HL-60 (cell line): ENCODE results near the gene TPK1.

Source experiments
- POLR2AphosphoS5 ChIP-seq: IDR thresholded peaks from 2 replicates; pipeline ENCODE4 v1.6.1; 2012; ENCODE audit warnings: low read depth
- TF ChIP-seq, protein P1 (sequence below): IDR thresholded peaks from 2 replicates; pipeline ENCODE4 v1.6.1; 2012; ENCODE audit warnings: low read depth; ENCODE audit not compliant: insufficient replicate concordance
- TF ChIP-seq, protein P2 (sequence below): IDR thresholded peaks from one replicate; pipeline ENCODE4 v1.5.1; 2011; ENCODE audit warnings: low read length, control low read depth, inconsistent platforms; ENCODE audit not compliant: insufficient read depth

DNA sequence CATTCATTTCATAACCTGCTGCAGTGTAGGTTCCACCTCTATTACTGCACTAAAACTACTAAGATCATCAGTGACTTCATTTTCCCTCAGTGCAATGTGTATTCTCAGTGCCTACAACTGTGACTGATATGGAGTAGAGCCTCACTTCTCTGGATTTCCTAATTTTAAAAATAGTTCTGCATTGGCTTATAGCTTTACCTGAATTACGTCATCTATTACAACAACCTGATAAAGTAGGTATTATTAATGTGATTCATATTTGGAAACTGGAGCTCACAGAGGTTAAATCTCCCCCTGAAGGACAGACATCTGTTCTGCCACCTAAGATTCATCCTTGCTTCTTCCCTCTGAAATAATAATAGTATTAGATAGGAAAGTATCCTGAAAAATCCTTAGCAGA is 361.5 kb downstream of the TPK1 start:
- TF ChIP-seq, protein P1, sequence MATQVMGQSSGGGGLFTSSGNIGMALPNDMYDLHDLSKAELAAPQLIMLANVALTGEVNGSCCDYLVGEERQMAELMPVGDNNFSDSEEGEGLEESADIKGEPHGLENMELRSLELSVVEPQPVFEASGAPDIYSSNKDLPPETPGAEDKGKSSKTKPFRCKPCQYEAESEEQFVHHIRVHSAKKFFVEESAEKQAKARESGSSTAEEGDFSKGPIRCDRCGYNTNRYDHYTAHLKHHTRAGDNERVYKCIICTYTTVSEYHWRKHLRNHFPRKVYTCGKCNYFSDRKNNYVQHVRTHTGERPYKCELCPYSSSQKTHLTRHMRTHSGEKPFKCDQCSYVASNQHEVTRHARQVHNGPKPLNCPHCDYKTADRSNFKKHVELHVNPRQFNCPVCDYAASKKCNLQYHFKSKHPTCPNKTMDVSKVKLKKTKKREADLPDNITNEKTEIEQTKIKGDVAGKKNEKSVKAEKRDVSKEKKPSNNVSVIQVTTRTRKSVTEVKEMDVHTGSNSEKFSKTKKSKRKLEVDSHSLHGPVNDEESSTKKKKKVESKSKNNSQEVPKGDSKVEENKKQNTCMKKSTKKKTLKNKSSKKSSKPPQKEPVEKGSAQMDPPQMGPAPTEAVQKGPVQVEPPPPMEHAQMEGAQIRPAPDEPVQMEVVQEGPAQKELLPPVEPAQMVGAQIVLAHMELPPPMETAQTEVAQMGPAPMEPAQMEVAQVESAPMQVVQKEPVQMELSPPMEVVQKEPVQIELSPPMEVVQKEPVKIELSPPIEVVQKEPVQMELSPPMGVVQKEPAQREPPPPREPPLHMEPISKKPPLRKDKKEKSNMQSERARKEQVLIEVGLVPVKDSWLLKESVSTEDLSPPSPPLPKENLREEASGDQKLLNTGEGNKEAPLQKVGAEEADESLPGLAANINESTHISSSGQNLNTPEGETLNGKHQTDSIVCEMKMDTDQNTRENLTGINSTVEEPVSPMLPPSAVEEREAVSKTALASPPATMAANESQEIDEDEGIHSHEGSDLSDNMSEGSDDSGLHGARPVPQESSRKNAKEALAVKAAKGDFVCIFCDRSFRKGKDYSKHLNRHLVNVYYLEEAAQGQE, result no peak
- TF ChIP-seq, protein P2, sequence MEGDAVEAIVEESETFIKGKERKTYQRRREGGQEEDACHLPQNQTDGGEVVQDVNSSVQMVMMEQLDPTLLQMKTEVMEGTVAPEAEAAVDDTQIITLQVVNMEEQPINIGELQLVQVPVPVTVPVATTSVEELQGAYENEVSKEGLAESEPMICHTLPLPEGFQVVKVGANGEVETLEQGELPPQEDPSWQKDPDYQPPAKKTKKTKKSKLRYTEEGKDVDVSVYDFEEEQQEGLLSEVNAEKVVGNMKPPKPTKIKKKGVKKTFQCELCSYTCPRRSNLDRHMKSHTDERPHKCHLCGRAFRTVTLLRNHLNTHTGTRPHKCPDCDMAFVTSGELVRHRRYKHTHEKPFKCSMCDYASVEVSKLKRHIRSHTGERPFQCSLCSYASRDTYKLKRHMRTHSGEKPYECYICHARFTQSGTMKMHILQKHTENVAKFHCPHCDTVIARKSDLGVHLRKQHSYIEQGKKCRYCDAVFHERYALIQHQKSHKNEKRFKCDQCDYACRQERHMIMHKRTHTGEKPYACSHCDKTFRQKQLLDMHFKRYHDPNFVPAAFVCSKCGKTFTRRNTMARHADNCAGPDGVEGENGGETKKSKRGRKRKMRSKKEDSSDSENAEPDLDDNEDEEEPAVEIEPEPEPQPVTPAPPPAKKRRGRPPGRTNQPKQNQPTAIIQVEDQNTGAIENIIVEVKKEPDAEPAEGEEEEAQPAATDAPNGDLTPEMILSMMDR, result no peak
- no peak for TF ChIP-seq POLR2AphosphoS5
